ENCODE measurements around the gene EFCAB8.

Gene EFCAB8

DNA sequence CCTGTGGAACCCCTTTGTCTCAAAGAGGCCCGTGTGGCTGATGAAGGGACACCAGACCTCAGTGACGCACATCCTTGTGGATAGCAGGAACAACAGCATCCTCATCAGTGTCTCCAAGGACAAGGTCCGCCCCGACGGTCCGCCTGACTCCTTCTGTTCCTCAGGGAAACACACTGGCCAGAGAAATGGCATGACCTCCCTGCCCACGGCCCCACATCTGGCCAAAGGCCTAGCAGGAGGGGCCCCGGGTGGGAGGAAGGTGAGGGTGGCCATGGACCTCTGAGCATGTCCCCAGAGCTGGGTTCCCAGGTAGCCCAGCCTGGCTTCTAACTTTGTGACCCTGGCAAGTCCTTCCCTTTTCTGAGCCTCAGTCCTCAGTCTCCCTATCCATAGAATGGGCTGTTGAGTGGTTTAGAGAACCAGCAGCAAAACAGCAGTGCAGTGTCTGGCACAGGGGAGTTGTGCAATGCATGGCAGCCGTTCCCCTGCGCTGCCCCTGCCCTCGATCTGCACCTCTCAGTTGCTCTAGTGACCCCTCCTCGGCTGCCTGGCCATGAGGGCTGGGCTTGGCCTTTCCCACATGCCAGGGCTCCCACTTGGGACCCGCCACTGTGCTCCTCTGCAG lies 48.3 kb downstream of the EFCAB8 start:
- Histone ChIP-seq H3K9me3 (ENCODE audit: insufficient read depth, low read length, severe bottlenecking) (no peaks in the 10 kb centered on the region), H3K9ac (ENCODE audit: low read depth, low read length) (no peak overlapping the region), H3K79me2 (ENCODE audit: insufficient read depth, low read length) (no peaks in the 10 kb centered on the region), H3K4me1 (ENCODE audit: insufficient read depth, low read length) (no peaks in the 10 kb centered on the region), H3K27ac (ENCODE audit: low read length) (no peak overlapping the region), H4K20me1 (ENCODE audit: insufficient read depth, low read length) (no peaks in the 10 kb centered on the region), H3K4me3 (ENCODE audit: low read depth in 1 of 2, low read length in 2 of 2) (no peak overlapping the region), H3K27me3 (ENCODE audit: insufficient read depth, low read length, poor library complexity) (no peaks in the 10 kb centered on the region), H3K4me2 (ENCODE audit: insufficient read depth, low read length) (no peak overlapping the region), H3K36me3 (ENCODE audit: insufficient read depth, low read length) (no peaks in the 10 kb centered on the region), H2AFZ (ENCODE audit: low read depth, low read length) (no peak overlapping the region)
- ATAC-seq (ENCODE audit: insufficient read depth, low read depth) (no peak), DNase-seq (no peak)
- no peak for TF ChIP-seq EZH2 (IDR thresholded peaks at IDR 0.05; ENCODE audit: borderline replicate concordance, low read depth, low read length, severe bottlenecking)
- TF ChIP-seq, protein P1, sequence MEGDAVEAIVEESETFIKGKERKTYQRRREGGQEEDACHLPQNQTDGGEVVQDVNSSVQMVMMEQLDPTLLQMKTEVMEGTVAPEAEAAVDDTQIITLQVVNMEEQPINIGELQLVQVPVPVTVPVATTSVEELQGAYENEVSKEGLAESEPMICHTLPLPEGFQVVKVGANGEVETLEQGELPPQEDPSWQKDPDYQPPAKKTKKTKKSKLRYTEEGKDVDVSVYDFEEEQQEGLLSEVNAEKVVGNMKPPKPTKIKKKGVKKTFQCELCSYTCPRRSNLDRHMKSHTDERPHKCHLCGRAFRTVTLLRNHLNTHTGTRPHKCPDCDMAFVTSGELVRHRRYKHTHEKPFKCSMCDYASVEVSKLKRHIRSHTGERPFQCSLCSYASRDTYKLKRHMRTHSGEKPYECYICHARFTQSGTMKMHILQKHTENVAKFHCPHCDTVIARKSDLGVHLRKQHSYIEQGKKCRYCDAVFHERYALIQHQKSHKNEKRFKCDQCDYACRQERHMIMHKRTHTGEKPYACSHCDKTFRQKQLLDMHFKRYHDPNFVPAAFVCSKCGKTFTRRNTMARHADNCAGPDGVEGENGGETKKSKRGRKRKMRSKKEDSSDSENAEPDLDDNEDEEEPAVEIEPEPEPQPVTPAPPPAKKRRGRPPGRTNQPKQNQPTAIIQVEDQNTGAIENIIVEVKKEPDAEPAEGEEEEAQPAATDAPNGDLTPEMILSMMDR (IDR thresholded peaks at IDR 0.05; ENCODE audit: borderline replicate concordance, extremely low read depth, low read length, poor library complexity, severe bottlenecking), result no peak

DNA sequence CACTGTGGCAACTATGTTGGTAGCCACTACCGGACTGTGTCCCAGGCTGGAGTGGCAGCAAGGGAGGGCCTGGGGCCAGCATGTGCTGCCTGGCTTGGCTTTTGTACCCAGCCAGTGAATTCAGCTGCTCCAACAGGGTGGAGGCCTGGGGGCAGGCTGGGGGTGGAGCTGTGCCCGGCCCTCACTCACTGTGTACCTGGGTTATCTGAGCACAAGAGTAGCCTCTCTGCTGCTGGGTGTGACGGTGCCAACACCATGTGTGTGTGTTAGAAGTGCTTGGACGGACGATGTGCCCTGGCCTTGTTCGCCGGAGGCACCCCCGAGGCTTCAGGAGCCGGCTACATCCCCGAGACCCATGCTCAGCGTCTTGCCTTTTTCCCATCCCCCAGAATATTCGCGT lies 49.2 kb downstream of the EFCAB8 start:
- Histone ChIP-seq H3K27me3 (ENCODE audit: insufficient read depth, low read length, poor library complexity) (no peaks in the 10 kb centered on the region), H3K36me3 (ENCODE audit: insufficient read depth, low read length) (no peaks in the 10 kb centered on the region), H3K27ac (ENCODE audit: low read length) (no peak overlapping the region), H3K4me2 (ENCODE audit: insufficient read depth, low read length) (no peak overlapping the region), H4K20me1 (ENCODE audit: insufficient read depth, low read length) (no peaks in the 10 kb centered on the region), H3K9ac (ENCODE audit: low read depth, low read length) (no peak overlapping the region), H3K4me3 (ENCODE audit: low read depth in 1 of 2, low read length in 2 of 2) (no peak overlapping the region), H3K79me2 (ENCODE audit: insufficient read depth, low read length) (no peaks in the 10 kb centered on the region), H2AFZ (ENCODE audit: low read depth, low read length) (no peak overlapping the region), H3K4me1 (ENCODE audit: insufficient read depth, low read length) (no peaks in the 10 kb centered on the region), H3K9me3 (ENCODE audit: insufficient read depth, low read length, severe bottlenecking) (no peaks in the 10 kb centered on the region)
- ATAC-seq (ENCODE audit: insufficient read depth, low read depth), result no peak
- DNase-seq, result no peak
- no peak for TF ChIP-seq EZH2 (IDR thresholded peaks at IDR 0.05; ENCODE audit: borderline replicate concordance, low read depth, low read length, severe bottlenecking)
- TF ChIP-seq, protein P1 (IDR thresholded peaks at IDR 0.05; ENCODE audit: borderline replicate concordance, extremely low read depth, low read length, poor library complexity, severe bottlenecking), result no peak

DNA sequence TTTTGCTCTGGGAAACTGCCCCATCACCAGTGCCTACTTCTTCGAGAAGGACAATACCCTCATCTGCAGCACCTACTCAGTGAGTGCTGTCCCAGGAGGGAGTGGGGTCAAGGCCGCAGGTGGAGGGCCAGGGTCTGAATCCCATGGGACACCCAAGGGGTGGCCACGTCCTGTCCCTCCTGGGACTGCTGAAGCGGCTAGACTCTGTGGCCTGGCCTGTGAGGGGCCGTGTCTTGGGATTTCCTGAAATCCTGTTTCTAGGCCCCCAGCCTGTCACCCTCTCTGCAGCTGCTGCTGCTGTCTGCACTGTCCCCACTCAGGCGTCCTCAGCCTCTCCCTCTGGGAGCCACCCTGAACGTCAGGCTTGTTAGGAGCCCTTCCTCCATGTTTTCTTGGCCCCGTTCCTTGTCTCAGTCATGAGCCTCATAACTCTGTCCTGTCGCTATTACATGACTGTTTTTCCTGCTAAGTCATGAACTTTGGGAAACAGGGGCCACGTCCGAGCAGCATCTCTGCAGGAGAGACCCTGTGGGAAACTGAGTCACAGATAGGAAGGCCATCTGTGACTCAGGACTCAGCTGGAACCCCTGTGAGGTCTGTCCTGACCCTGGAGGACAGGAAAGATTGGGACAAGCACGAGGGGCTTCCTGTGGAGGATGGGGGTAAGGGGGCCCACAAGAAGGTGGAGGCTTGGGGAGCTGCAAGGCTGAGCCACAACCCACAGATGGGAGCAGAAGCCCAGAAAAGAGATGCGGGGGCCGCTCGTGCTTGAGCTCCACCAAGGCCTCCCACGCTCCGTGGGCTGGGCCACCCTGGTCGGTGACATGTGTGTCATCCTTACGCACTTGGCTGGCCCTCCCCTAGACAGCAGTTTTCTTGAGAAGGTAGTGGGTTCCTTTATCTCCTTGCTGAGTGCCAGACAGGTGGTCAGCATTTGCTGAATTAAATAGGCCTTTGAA lies 49.9 kb downstream of the EFCAB8 start:
- no peaks in the 10 kb centered on the region for H3K9me3 ChIP-seq (ENCODE audit: insufficient read depth, low read length, severe bottlenecking)
- no peaks in the 10 kb centered on the region for H3K27me3 ChIP-seq (ENCODE audit: insufficient read depth, low read length, poor library complexity)
- DNase-seq, result no peak
- H3K4me3 ChIP-seq (ENCODE audit: low read depth in 1 of 2, low read length in 2 of 2), result no peak overlapping the region
- H3K79me2 ChIP-seq (ENCODE audit: insufficient read depth, low read length), result no peaks in the 10 kb centered on the region
- no peak overlapping the region for H3K27ac ChIP-seq (ENCODE audit: low read length)
- no peak overlapping the region for H3K4me2 ChIP-seq (ENCODE audit: insufficient read depth, low read length)
- H3K9ac ChIP-seq (ENCODE audit: low read depth, low read length), result no peak overlapping the region
- TF ChIP-seq, protein P1 (IDR thresholded peaks at IDR 0.05; ENCODE audit: borderline replicate concordance, extremely low read depth, low read length, poor library complexity, severe bottlenecking), result peak; percentile 27
- TF ChIP-seq EZH2 (IDR thresholded peaks at IDR 0.05; ENCODE audit: borderline replicate concordance, low read depth, low read length, severe bottlenecking), result no peak
- no peaks in the 10 kb centered on the region for H3K4me1 ChIP-seq (ENCODE audit: insufficient read depth, low read length)
- ATAC-seq (ENCODE audit: insufficient read depth, low read depth), result 0 out of 3 replicates have a peak, but pooled peaks have one; percentile 29
- H2AFZ ChIP-seq (ENCODE audit: low read depth, low read length), result no peak overlapping the region
- no peaks in the 10 kb centered on the region for H4K20me1 ChIP-seq (ENCODE audit: insufficient read depth, low read length)
- H3K36me3 ChIP-seq (ENCODE audit: insufficient read depth, low read length), result no peaks in the 10 kb centered on the region

All from DND-41 (cell line).